ENCODE data around the gene SLC12A4.
"Not testable (repeated sequence)": the region's sequence is repeated elsewhere in the genome, so short reads cannot be mapped to it uniquely, and the experiment has no call there.

SLC12A4 gene

GRCh38 chr16:67926181-67926750, 42.2 kb downstream of the SLC12A4 start:
- no peak for DNase-seq (ENCODE audit: low read depth)

DNA sequence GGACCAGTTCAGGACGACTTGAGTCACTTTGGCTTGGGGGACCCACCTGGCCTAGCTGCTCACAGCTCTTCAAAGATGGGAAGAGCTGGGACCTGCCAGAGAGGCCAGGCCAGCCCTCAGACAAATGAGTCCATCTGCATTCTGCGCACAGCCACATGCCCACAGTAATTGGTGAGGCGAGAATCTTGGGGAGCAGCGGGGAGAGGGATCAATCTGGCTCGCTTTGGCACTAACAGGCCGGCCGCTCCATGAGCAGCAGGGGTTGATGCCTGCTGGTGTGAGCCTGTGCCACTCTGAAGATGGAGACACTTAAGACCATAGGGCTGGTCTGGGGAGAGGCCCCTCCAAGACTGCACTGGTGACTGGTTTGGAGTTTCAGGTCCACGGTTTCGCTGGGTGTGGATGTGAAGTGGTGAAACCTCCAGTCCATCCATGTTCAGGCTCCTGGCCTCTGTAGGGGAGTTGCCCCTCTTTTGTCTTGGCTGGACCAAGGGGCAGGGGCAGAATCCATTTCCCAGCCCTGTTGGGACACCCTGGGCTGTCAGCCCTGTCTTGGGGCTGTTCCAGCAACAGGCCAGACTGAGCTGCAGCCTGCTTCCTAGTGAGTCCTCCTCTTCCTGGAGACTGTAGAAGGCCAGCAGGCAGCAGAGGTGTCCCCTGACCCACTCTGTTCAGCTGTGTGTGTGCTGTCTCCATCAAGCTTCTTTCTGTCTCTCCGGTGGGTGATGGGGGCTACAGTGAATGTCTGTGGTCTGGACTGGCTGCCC, 44.1 kb downstream of the SLC12A4 start:
- no peak for DNase-seq (ENCODE audit: low read depth)

GRCh38 chr16:67923414-67924116, 44.9 kb downstream of the SLC12A4 start:
- DNase-seq (ENCODE audit: low read depth), result no peak

- no peak for DNase-seq (ENCODE audit: low read depth)
Observed at GRCh38 chr16:67922740-67923139, 45.7 kb downstream of the SLC12A4 start.

DNA sequence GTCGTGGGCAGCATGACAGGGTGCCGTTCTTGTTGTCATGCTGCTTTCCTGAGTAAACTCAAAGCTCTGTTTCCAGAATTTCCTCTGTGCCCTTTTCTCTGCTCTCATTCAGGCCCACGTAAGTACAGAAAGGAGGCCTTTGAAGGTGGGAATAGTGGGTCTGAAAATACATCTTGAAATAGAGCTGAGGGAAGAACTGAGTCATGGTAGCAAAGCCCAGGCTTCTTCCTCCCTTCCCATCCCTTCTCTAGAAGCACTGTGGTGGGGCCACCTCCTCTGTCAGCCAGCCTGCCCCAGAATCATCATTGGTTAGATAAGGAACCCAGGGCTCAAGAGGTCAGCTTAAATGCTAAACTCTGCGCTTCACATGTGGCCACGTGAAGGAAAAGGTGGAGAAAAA, 46.2 kb downstream of the SLC12A4 start:
- DNase-seq (ENCODE audit: low read depth), result no peak

GRCh38 chr16:67919622-67920221, 48.7 kb downstream of the SLC12A4 start:
- no peak for DNase-seq (ENCODE audit: low read depth)

DNA sequence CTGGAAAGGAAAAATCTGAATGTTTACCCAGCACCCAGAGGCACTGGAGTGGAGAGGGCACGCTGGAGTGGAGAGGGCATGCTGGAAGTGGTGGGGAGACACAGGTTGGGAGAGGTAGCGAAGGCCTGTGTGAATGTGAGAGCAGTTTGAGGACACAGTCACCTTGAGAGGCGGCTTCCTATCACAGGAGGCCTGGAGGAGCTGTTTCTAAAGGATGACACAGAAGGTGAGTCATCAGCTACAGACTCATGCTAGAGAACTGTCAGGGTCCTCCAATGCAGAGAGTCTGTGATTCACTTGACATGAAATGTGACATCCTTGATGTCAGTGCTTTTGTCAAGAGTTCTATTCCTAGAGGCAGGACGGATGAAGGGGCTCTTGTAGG, 50.6 kb downstream of the SLC12A4 start:
- no peak for DNase-seq (ENCODE audit: low read depth)

- no peak for DNase-seq (ENCODE audit: low read depth)
Observed at GRCh38 chr16:67917140-67917851, 51.1 kb downstream of the SLC12A4 start.

DNA sequence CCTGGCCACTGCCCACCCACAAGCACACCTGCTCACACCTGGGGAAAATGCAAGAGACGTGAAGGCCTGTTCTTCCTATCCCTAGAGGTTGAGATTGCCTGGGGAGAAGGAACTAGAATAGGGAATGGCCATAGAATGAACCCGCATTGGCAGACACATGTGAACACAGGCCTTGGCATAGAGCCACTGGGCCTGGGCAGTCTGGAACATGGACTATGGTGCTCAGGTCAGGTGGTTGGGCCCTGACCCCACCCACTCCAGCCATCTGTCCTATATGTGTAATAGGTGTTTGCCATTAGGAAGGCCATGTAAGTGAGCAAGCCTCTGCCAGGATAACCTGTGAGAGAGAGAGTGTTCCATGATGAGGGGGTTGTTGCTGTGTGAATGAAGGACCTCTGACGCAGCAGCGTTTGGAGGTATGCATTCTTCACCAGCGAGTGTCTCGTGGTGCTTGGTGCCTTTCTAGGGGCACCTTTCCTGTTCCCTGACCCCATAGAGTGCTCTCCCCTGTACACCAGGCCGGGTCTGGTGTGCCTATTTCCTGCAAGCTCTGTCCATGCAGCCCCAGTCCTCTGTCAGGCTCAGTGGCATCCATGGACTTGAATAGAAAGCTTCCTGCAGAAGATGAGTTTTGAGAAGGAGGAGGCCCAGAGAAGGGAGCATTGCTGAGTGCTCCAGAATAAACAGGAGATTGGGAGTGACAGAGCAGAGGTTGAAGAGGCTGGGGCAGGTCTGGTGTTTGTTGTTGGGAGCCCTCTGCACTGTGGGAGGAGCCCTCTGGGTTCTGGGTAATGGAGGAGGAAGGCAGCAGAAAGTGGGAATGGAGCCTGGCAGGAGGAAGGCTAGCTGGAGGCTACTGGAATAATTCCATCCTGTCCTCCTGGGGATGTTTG, 52.4 kb downstream of the SLC12A4 start:
- DNase-seq (ENCODE audit: low read depth), result no peak

DNA sequence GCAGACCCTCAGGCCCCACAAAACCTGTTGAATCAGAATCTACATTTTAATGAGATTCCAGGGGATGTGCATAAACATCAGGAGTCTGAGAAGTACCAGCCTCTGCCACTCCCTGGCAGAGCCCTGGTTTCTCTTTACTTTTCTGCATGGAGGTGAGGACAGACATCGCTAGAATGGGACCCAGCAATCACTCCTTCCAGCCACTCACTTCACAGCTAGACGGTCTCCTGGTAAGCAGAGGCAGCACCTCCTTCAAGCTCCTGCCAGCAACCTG, 53.0 kb downstream of the SLC12A4 start:
- DNase-seq (ENCODE audit: low read depth), result not testable (repeated sequence)

DNA sequence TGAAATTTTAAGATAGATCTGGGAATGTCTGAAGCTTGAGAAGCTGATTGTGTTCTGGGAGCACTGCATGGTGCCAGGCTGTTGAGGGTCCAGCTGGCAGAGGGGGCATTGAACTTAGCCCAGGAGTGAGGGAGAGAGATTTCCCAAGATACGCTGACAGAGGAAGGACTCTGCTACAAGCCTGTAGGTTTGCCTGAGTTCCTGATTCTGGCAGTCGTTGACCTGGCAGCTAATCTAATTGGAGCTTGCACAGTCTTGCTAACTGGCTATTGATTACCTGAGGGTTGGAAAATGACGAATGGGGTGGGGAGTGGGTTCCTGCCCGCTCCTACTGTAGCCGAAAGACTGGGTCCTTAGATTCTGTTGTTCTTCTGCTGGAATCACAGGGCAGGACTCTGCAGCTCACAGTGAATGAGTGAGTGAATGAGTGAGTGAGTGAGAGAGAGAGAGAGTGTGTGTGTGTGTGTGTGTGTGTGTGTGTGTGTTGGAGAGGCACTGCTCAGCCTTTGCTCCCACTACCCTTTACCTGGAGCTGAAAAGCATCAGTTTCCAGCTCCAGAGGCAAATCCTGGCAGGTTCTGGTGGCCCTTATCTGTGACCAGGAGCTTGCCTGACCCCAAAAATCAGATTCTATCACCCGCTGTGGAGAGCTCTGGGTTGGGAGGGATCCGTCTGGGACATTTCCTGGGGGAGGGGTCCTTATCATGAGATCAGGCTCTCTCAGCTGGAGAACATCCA, 53.5 kb downstream of the SLC12A4 start:
- DNase-seq (ENCODE audit: low read depth), result no peak

- no peak for DNase-seq (ENCODE audit: low read depth)
Observed at GRCh38 chr16:67910158-67910557, 58.3 kb downstream of the SLC12A4 start.

DNA sequence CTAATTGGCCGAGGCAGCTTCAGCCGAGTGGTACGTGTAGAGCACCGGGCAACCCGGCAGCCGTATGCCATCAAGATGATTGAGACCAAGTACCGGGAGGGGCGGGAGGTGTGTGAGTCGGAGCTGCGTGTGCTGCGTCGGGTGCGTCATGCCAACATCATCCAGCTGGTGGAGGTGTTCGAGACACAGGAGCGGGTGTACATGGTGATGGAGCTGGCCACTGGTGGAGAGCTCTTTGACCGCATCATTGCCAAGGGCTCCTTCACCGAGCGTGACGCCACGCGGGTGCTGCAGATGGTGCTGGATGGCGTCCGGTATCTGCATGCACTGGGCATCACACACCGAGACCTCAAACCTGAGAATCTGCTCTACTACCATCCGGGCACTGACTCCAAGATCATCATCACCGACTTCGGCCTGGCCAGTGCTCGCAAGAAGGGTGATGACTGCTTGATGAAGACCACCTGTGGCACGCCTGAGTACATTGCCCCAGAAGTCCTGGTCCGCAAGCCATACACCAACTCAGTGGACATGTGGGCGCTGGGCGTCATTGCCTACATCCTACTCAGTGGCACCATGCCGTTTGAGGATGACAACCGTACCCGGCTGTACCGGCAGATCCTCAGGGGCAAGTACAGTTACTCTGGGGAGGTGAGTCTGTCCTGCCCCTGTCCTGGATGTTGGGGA, 59.2 kb downstream of the SLC12A4 start:
- DNase-seq (ENCODE audit: low read depth), result no peak

GRCh38 chr16:67907397-67908180, 60.8 kb downstream of the SLC12A4 start:
- DNase-seq (ENCODE audit: low read depth), result no peak

DNA sequence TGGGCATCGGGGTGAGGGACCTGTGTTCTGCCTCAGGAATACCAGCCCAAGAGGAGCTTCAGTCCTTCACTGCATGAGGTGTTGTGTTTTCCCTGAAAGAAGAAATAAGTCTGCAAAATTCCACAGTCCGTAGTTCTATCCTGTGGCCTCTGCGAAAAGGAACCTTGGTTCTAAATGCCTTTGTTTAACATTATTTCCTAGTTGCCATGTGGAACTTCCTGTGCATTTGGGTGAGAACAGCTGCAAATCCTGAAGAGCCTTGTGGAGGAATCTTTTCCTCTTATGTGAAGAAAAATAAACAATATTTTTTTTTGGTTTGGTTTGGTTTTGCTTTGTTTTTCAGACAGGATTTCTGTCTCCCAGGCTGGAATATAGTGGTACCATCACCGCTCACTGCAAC, 65.6 kb downstream of the SLC12A4 start:
- DNase-seq (ENCODE audit: low read depth), result no peak

DNA sequence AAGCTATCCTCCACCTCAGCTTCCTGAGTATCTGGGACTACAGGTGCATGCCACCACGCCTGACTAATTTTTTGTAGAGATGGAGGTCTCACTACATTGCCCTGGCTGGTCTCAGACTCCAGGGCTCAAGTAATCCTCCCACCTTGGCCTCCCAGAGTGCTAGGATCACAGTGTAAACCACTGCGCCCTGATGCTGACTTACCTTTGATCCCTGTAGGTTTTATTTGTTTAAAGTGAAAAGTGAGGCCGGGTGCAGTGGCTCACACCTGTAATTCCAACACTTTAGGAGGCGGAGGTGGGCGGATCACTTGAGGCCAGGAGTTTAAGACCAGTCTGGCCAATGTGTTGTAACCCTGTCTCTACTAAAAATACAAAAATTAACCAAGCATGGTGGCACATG, 66.7 kb downstream of the SLC12A4 start:
- no peak for DNase-seq (ENCODE audit: low read depth)

DNA sequence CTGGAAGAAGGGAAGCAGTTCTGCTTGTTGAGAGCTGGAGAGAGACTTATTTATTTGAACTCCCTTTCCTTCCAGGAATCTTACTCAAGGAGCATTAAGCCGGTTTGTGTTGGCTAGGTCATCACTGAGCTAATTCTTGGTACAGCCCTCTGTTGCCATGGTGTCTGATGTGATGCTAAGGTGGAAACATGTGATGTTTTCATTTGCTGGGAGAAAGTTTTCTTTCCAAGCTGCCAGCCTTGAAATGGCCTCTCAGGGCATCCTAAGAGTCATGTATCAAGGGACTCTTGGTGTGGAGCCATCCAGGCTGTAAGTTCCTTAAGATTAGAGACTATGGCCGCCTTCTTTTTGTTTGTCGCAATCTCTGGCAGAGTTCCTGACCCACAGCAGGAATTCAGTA, 71.2 kb downstream of the SLC12A4 start:
- no peak for DNase-seq (ENCODE audit: low read depth)

DNA sequence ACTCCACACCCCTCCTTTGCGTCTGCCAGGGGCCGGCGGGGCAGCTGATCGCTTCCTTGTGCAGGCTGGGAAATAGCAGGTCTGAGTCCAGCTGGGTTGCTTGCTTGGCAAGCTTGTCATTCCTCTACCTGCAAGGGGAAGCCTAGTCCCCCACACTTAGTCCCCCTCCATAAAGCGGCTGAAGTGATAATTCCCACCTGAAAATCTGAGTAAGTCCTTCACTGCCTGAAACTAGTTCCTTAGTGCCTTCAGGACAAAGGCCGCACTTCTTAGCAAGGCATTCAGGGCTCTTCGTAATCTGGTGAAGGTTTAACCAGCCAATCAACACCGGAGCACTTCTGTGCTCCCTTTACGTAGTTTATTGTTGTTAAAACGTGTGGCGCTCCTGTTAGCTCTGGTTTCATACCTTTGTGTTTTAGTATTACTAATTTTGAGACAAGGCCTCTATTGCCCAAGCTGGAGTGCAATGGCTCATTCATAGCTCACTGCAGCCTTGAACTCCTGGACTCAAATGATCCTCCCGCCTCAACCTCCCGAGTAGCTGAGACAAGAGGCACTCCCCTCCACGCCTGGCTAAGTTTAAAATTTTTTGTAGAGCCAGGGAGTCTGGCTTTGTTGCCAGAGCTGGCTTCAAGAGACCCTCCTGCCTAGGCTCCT, 74.6 kb downstream of the SLC12A4 start:
- DNase-seq (ENCODE audit: low read depth), result no peak
